Keratinocyte (primary cell): ENCODE results near the gene SCNN1A.

Experiments used
- EZH2 ChIP-seq: IDR thresholded peaks from one replicate; pipeline ENCODE4 v1.6.1; 2012; ENCODE audit warnings: inconsistent platforms, mild to moderate bottlenecking, low read length, moderate library complexity
- TF ChIP-seq, protein P1 (sequence below), 3 experiments: IDR thresholded peaks in 1 of 3; conservative IDR thresholded peaks in 1 of 3; optimal IDR thresholded peaks in 1 of 3; 2 replicates in 2 of 3; 3 replicates in 1 of 3; pipeline versions ENCODE3 to v1.5.1; 2011; ENCODE audit warnings: low read length in 3 of 3, mild to moderate bottlenecking in 3 of 3, moderate library complexity in 2 of 3, control low read depth in 1 of 3, inconsistent platforms in 1 of 3; ENCODE audit not compliant: insufficient read depth in 2 of 3; ENCODE audit errors: extremely low read depth in 1 of 3

- TF ChIP-seq, protein P1, sequence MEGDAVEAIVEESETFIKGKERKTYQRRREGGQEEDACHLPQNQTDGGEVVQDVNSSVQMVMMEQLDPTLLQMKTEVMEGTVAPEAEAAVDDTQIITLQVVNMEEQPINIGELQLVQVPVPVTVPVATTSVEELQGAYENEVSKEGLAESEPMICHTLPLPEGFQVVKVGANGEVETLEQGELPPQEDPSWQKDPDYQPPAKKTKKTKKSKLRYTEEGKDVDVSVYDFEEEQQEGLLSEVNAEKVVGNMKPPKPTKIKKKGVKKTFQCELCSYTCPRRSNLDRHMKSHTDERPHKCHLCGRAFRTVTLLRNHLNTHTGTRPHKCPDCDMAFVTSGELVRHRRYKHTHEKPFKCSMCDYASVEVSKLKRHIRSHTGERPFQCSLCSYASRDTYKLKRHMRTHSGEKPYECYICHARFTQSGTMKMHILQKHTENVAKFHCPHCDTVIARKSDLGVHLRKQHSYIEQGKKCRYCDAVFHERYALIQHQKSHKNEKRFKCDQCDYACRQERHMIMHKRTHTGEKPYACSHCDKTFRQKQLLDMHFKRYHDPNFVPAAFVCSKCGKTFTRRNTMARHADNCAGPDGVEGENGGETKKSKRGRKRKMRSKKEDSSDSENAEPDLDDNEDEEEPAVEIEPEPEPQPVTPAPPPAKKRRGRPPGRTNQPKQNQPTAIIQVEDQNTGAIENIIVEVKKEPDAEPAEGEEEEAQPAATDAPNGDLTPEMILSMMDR (optimal IDR thresholded peaks at IDR 0.05 in 1 of 3, IDR thresholded peaks at IDR 0.05 in 1 of 3, conservative IDR thresholded peaks at IDR 0.05 in 1 of 3; ENCODE audit: extremely low read depth in 1 of 3, insufficient read depth in 2 of 3, low read length in 3 of 3): no peak
- no peak for TF ChIP-seq EZH2
Observed at GRCh38 chr12:6382371-6382770, 7.0 kb upstream of the SCNN1A start.
